Hindlimb muscle (tissue), 1 donor: ENCODE measurements around the gene BMF. TPM values are rescaled to one million over a fixed set of nuclear protein-coding genes. Genes with fewer than 3 reads are reported as not detected.
"Not testable (repeated sequence)": the region's sequence is repeated elsewhere in the genome, so short reads cannot be mapped to it uniquely, and the experiment has no call there.

Experiments used
- DNase-seq: peaks from one replicate; pipeline ENCODE4 v3.0.0-alpha.2; 2013
- polyA plus RNA-seq: library from polyadenylated mRNA; unstranded; fragments of 120-200 nt; gene quantifications from one replicate; pipeline ENCODE4 v1.2.1, GENCODE V29; 2013; ENCODE audit not compliant: insufficient read length

The BMF gene
- polyA plus RNA-seq, 1 donor: 12.5 TPM

GRCh38 chr15:40128766-40129660, 20.3 kb upstream of the BMF start:
- no peak for DNase-seq

- DNase-seq: no peak
Measured at GRCh38 chr15:40125950-40126349, 17.3 kb upstream of the BMF start.

GRCh38 chr15:40124807-40125285, 16.2 kb upstream of the BMF start:
- DNase-seq: not testable (repeated sequence)

- not testable (repeated sequence) for DNase-seq
Measured at GRCh38 chr15:40124333-40124732, 15.7 kb upstream of the BMF start.

GRCh38 chr15:40123863-40124262, 15.2 kb upstream of the BMF start:
- DNase-seq: not testable (repeated sequence)

- not testable (repeated sequence) for DNase-seq
Measured at GRCh38 chr15:40122989-40123388, 14.3 kb upstream of the BMF start.

- DNase-seq: no peak
Measured at GRCh38 chr15:40121911-40122638, 13.4 kb upstream of the BMF start.

GRCh38 chr15:40118473-40118872, 9.8 kb upstream of the BMF start:
- no peak for DNase-seq

GRCh38 chr15:40115670-40116093, 7.0 kb upstream of the BMF start:
- no peak for DNase-seq

- not testable (repeated sequence) for DNase-seq
Measured at GRCh38 chr15:40115106-40115505, 6.4 kb upstream of the BMF start.

- no peak for DNase-seq
Measured at GRCh38 chr15:40114218-40114617, 5.5 kb upstream of the BMF start.

- DNase-seq: no peak
Measured at GRCh38 chr15:40112789-40113188, 4.1 kb upstream of the BMF start.

- DNase-seq: no peak
Measured at GRCh38 chr15:40111888-40112287, 3.2 kb upstream of the BMF start.

- DNase-seq: no peak
Measured at GRCh38 chr15:40110866-40111550, 2.3 kb upstream of the BMF start.

GRCh38 chr15:40108061-40108854, 421 bp downstream of the BMF start:
- DNase-seq: peak; percentile 88

GRCh38 chr15:40106203-40107161, 2.2 kb downstream of the BMF start:
- no peak for DNase-seq

- no peak for DNase-seq
Measured at GRCh38 chr15:40105517-40106202, 3.0 kb downstream of the BMF start.

- peak; percentile 91 for DNase-seq
Measured at GRCh38 chr15:40104865-40105516, 3.7 kb downstream of the BMF start.

- no peak for DNase-seq
Measured at GRCh38 chr15:40104296-40104864, 4.3 kb downstream of the BMF start.
